ENCODE results near the gene BID. TPM values are rescaled to one million over a fixed set of nuclear protein-coding genes. Genes with fewer than 3 reads are reported as not detected.

The BID gene
- total RNA-seq, 1 experiment from 2014 or later, result 58.2 TPM

GRCh38 chr22:17823964-17824363 lies 49.7 kb upstream of the BID start (continued):
- TF ChIP-seq ZBTB33 (IDR thresholded peaks at IDR 0.05; ENCODE audit: extremely low read depth, insufficient replicate concordance, low read length) (no peak), SRF (IDR thresholded peaks at IDR 0.05; ENCODE audit: low read depth) (no peak), EGR1 (IDR thresholded peaks at IDR 0.05; ENCODE audit: low read depth) (no peak), ELF1 (IDR thresholded peaks at IDR 0.05; ENCODE audit: borderline replicate concordance, low read depth) (no peak), EZH2phosphoT487 (IDR thresholded peaks at IDR 0.05; ENCODE audit: borderline replicate concordance) (no peak), CEBPB (IDR thresholded peaks at IDR 0.05; ENCODE audit: low read depth) (no peak), POLR2AphosphoS5 (IDR thresholded peaks at IDR 0.05; ENCODE audit: low read depth, low read length) (no peak), FOSL1 (IDR thresholded peaks at IDR 0.05; ENCODE audit: low read depth) (no peak)

- no peaks in the 10 kb centered on the region for H3K9me2 ChIP-seq (ENCODE audit: insufficient read depth)
- DNase-seq (ENCODE audit: low read depth, low spot score), result no peak
- no peaks in the 10 kb centered on the region for H3K9me3 ChIP-seq (ENCODE audit: control insufficient read depth in 1 of 2, insufficient read depth in 1 of 2, low read depth in 1 of 2, low read length in 2 of 2)
- BruUV-seq (replicated peaks), result no TSS peak
- H3K4me1 ChIP-seq (ENCODE audit: control insufficient read depth in 1 of 2, insufficient read depth in 2 of 2, low read length in 2 of 2), result no peaks in the 10 kb centered on the region
- no peaks in the 10 kb centered on the region for H3K27me3 ChIP-seq (ENCODE audit: insufficient read depth, low read length)
- no peaks in the 10 kb centered on the region for H4K20me1 ChIP-seq (ENCODE audit: insufficient read depth)
- no peaks in the 10 kb centered on the region for H3K79me2 ChIP-seq (ENCODE audit: insufficient read depth, low read length)
- ChIA-PET RAD21 (ENCODE audit: low non-redundant PET in 1 of 2, low total read pairs in 2 of 2, uncharacterized antibody in 2 of 2, unreplicated experiment in 2 of 2) (no interaction called here), CTCF (no interaction called here), POLR2A (no interaction called here)
- H3K27ac ChIP-seq (ENCODE audit: low read depth, low read length), result no peak overlapping the region
- H3K9ac ChIP-seq (ENCODE audit: low read length), result no peak overlapping the region
- ATAC-seq, result no peak
- H3K4me2 ChIP-seq (ENCODE audit: low read length), result no peak overlapping the region
- intact Hi-C loops (cut with micrococcal nuclease), result no loop called here
- H3K4me3 ChIP-seq (replicated peaks in 1 of 2; ENCODE audit: low read depth in 1 of 2, low read length in 2 of 2), result no peak overlapping the region
- H3K36me3 ChIP-seq (ENCODE audit: control insufficient read depth in 1 of 2, insufficient read depth in 2 of 2, low read length in 2 of 2), result peaks cover 8 to 12% of the 10 kb centered on the region in 2 experiments; a peak in 3 of 4 replicates
- no peak overlapping the region for H2AFZ ChIP-seq (ENCODE audit: low read depth, low read length, poor library complexity, severe bottlenecking)
- TF ChIP-seq POLR2A (IDR thresholded peaks at IDR 0.05; ENCODE audit: borderline replicate concordance, extremely low read depth, insufficient read depth, insufficient read length) (no peak), ZNF274 (IDR thresholded peaks at IDR 0.05; ENCODE audit: low read depth, low read length) (no peak), JUND (IDR thresholded peaks at IDR 0.05) (no peak), FOSL1 (IDR thresholded peaks at IDR 0.05; ENCODE audit: low read depth) (no peak), ZBTB33 (IDR thresholded peaks at IDR 0.05; ENCODE audit: extremely low read depth, insufficient replicate concordance, low read length) (no peak), ATF3 (IDR thresholded peaks at IDR 0.05) (no peak), EZH2phosphoT487 (IDR thresholded peaks at IDR 0.05; ENCODE audit: borderline replicate concordance) (no peak), MAX (IDR thresholded peaks at IDR 0.05) (no peak), CEBPB (IDR thresholded peaks at IDR 0.05; ENCODE audit: low read depth) (no peak), CTCF (IDR thresholded peaks at IDR 0.05 in 2 of 3, conservative IDR thresholded peaks at IDR 0.05 in 1 of 3; ENCODE audit: borderline replicate concordance in 1 of 3, insufficient read depth in 1 of 3, low read depth in 2 of 3, low read length in 2 of 3) (no peak), EZH2 (IDR thresholded peaks at IDR 0.05) (no peak)
These were observed 49.0 kb upstream of the BID start for GRCh38 chr22:17823226-17823625.
